ENCODE measurements around the gene CELA2B.
"Not testable (repeated sequence)": the region's sequence is repeated elsewhere in the genome, so short reads cannot be mapped to it uniquely, and the experiment has no call there.

The CELA2B gene

DNA sequence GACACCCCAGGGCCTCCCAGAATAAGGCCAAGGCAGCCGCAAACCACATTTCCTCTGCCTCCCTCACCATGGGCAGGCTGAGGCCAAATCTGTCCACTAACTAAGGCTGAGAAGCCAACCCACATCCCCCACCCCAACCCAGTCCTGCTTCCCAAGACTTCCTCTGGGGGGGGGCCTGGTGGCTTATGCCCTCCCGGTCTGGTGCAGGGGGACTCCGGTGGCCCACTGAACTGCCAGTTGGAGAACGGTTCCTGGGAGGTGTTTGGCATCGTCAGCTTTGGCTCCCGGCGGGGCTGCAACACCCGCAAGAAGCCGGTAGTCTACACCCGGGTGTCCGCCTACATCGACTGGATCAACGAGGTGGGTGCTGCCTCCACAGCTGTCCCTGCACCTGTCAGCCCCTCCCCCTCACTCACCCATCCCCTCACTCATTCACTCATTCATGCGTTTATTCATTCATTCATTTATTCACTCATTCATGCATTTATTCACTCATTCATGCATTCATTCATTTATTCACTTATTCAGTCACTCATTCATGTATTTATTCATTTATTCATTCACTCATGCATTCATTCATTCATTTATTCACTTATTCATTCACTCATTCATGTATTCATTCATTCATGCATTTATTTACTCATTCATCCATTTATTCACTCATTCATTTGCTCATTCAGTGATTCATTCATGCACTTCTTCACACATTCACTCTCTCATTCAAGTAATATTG is 30.3 kb upstream of the CELA2B start:
- no peak for DNase-seq

DNA sequence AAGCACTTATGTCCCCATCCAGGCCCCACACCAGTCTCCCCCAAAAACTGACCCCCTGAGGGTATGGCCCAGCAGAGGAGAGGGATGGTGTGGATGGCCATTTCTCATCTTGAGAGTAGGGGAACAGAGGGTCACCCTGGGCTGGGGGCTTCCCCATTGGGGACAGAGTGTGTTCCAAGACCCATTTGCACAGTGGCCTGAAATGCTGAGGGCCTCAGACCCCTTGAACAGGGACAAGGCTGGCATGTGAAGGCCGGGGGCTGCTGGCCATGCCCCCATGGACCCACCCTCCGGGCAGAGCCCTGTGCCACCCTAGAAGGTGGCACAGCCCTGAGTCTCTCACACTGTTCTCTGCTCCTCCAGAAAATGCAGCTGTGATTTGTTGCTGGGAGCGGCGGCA is 29.7 kb upstream of the CELA2B start:
- DNase-seq = no peak

DNA sequence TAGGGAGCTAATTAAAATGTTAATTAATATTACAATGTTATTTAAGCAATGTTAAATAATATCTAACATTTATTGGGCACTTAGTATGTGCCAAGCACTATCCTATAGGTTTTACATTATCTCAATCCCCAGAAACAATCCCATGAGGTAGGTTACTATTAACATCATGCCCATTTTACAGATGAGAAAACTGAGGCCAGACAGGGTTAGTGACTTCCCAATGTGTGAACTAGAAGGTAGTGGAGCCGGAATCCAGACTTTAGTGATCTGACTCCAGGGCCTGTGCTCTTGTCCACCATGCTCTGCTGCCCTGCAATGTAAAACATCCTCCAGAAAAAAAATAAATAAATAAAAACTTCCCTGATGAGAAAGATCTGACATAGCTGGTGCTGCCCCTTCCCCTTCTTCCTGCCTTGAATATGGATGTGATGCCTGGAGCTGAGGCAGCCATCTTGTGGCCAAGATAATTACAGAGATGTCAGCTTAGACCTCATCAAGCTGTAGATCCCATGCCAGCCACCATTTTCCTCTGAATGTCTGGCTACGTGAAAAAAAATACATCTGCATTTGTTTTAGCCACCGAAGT is 26.9 kb upstream of the CELA2B start:
- no peak for DNase-seq

DNA sequence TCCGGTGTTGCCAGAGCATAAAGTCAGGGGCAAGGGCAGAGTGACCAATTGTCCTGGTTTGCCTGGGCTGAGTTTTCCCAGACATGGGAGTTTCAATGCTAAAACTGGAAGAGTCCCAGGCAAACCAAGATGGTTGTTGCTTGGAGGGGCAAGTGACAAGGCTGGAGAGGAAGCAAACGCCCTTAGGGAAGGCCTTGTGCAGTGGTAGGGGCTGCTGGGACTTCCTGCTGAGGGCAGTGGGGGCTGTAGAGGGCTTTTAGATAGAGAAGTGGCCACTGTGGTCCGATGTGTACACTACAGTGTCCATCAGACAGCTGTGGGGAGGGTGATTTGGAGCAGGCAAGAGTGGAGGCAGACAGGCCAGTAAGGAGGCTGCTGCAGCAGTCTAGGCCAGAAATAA is 26.3 kb upstream of the CELA2B start:
- no peak for DNase-seq

DNA sequence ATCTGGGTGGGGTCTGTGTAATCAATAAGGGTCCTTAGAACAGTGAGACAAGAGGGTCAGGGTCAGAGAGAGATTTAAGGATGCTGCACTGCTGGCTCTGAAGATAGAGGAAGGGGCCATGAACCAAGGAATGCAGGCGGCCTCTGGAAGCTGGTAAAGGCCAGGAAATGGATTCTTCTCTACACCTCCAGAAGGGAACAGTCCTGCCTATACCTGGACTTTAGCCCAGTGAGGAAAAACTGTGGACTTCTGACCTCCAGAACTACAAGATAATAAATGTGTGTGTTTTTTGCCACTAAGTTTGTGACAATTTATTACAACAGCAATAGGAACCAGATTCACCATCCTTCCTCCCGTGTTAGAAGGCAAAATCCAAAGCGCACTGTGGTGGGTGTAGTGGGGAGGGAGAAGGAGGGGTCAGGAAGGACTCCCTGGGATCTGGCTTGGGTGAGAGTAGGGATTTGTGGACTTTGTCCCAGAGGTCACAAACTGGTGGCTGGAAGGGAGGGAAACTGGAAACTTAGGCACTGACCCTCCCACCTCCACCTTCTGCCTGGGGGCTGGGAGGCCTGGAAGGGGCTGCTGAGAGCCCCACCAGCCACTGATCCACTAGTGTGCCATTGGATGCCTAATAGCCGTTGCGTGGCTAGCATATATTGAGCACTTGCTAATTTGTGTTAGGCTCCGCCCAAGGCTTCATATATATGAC is 24.7 kb upstream of the CELA2B start:
- DNase-seq = no peak

DNA sequence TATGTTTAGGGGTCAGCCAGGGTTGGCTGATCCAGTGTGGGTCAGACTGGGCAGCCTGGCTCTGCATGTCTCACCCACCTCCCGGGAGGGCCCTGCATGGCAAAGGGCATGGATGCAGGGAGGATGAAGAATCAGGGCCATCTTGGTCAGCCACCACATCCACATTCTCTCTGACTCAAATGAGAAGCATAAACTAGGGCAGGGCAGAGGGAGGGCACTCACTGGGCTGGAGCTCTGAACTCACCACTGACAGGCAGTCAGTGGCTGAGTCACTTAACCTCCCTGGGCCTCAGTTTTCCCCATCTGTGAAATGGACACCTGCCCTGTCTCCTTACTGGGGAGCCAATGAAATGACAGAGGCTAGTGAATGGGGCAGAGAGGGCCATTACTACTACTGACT is 23.7 kb upstream of the CELA2B start:
- no peak for DNase-seq

DNA sequence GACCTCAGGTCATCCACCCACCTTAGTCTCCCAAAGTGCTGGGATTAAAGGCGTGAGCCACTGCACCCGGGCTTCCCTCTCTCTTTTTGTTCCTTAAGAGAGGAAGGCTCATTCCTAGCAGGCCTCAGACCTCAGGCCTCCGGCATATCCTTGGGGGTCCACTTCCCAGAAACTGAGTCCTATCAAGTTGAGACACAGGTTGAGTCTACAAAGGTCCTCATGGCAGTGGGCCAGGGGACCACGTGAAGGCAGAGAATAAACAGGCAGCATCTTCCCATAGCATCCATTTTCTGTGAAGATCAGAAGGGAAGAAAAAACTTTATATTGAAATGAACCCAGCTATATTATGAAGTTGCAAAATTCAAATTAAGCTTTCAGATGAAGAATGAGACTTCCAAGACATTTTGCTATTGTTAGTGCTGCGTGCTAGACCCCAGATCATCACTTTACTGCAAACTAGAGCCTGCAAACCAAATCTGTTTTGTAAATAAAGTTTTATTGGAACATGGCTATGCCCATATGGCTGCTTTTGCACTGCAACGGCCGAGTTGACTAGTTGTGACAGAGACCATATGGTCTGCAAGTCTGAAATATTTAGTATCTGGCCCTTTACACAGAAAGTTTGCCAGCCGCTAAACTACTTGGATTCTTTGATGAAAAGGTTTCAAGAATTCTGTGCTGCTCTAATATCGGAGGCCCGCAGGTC is 22.9 kb upstream of the CELA2B start:
- DNase-seq = no peak

DNA sequence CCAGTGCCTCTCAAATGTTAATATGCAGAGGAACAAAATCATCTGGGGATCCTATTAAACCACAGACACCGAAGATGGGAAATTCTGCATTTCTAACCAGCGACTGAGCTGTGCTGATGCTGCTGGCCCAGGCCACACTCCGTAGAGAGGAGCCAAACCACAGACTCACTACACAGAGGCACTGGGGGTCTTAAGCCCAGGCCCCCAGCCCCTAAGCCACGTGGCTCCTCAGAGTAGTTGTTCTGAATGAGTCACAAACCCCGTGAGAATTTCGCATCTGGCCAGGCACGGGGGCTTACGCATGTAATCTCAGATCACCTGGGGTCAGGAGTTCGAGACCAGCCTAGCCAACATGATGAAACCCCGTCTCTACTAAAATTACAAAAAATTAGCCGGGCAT is 22.2 kb upstream of the CELA2B start:
- no peak for DNase-seq

DNA sequence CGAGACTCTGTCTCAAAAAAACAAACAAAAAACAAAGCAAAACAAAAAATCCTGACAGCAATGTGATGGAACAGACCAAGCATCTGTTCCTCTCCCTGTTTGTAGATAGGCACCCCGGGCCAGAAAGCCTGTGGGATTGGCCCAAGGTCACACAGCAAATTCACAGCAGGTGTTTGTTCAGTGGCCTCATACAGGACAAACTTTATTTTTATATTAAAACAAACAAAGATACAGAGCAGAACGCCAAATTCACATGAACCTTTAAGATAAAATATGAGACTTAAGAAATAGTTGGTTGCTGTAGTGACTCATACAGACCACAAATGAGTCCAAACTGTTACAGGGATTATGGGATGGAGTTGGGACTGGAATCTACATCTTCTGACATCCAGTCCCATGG is 21.6 kb upstream of the CELA2B start:
- DNase-seq = no peak

DNA sequence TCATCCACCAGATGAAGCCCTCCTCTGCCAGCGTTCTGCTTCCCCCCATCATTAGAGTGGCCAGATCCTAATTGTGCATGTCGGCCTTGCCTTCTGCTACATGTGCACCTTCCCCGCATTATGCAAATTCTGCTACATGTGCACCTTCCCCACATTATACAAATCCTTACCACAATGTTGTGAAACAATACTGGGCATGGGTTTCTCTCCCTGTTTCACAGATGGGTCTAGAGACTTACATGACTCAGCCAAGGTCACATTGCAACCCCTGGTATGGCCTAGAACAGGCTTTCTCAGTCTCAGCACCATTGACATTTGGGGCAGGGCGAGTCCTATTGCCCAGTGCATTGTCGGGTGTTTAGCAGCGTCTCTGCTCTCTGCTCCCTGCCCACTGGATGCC is 20.4 kb upstream of the CELA2B start:
- no peak for DNase-seq

DNA sequence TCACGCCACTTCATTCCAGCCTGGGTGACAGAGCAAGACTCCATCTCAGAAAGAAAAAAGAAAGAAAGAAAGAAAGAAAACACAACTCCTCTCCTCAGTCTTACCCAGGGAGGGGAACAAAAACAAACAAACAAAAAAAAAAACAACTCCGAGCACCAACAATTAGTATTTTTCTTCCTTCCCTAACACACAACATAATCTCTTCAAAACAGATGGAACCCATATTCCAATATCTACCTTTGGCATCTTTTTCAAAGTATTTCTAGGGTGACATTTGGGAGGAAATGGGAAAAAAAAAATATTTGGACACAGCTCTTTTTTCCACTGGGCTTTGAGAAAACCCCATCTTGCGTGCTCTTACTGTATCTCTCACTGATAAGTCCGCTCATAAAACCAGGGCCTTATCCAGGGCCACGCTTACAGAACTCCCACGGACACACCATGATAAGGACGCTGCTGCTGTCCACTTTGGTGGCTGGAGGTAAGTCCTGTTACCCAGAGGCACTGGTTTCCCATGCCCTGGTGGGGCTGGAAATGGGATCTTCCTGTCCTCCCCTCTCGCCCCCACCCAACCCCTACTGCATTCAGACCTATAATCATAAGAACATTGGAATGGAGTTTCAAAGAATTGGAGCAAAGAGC is 19.5 kb upstream of the CELA2B start, which contains the start of gene CELA2A:
CELA2A (plus strand) TSS at position 420 of the 642 bp plus-strand sequence; CDS start at position 442, 22 bp downstream.
- no peak for DNase-seq

DNA sequence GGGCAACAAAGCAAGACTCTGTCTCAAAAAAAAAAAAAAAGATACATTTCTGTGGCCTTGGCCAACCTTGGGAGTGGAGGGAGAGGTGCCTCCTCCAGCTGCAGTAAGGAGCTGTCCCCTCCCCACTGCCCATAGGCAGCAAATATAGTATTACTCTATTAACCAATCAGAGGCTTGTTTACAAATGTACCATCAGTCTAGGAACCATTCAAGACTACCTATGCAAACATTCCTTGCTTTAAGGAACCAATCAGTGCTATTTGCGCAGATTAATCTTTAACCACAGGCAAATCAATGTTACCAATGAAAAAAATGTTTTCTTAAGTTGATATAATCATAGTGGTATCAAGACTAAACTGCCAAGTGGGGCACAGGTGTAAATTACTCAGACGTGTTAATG is 18.3 kb upstream of the CELA2B start:
- no peak for DNase-seq

DNA sequence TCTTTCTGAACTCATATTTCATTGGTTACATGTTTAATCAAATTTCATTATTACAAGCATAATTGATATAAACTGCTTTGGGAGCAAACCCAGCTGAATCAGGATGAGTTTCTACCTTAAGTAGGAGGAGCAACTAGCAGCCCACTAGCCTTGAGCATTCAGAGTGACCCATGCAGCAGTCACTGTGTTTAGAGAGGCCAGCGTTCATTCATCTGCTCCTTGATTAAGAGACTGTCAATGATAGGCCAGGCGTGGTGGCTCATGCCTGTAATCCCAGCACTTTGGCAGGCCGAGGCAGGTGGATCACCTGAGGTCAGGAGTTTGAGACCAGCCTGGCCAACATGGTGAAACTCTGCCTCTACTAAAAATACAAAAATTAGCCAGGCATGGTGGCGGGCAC is 17.5 kb upstream of the CELA2B start:
- not testable (repeated sequence) for DNase-seq

DNA sequence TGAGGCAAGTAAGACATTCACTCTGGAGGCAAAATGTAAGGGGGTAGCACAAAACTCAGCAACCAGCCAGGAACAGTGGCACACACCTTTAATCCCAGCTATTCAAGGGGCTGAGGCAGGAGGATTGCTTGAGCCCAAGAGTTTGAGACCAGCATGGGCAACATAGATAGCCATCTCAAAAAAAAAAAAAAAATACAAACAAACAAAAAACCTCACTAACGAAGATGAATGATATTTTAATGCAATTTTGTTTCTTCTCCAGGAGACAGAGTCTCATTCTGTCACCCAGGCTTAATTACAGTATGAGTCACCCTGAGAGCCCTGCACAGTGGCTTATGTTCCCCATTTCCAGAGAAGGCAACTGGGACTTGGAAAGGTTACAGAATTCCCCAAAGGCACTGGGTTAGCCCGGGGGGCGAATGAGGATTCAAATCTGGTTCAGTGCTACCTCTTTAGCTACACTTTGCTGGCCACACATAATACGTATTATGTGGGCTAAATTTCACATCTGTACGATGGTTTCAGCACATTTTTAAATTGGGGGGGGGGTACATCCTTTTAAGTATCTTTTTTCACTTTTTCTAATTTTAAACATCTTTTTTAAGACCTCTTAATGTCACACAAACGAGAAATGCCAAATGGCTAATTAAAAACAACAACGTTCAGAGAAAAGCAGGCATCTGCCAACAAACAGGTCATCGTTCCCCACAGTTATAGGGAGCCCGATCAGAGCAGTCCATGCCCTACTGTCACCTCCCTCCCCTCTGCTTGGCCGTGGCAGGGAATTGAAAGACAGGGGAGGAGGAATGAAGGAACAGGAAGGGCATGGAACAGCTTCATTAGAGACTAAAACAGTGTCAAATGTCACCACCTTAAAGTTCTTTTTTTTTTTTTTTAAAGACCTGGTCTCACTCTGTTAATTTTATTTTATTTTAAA is 15.9 kb upstream of the CELA2B start:
- no peak for DNase-seq

DNA sequence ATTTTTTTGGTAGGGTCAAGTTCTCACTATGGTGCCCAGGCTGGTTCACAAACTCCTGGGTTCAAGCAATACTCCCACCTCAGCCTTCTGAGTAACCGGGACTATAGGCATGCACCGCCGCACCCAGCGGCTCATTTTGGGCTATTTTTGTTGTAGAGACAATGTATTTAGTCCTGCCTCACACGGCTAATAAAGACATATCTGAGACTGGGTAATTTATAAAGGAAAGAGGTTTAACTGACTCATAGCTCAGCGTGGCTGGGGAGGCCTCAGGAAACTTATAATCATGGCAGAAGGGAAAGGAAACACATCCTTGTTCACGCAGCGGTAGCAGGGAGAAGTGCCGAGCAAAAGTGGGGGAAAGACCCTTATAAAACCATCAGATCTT is 15.2 kb upstream of the CELA2B start:
- no peak for DNase-seq

DNA sequence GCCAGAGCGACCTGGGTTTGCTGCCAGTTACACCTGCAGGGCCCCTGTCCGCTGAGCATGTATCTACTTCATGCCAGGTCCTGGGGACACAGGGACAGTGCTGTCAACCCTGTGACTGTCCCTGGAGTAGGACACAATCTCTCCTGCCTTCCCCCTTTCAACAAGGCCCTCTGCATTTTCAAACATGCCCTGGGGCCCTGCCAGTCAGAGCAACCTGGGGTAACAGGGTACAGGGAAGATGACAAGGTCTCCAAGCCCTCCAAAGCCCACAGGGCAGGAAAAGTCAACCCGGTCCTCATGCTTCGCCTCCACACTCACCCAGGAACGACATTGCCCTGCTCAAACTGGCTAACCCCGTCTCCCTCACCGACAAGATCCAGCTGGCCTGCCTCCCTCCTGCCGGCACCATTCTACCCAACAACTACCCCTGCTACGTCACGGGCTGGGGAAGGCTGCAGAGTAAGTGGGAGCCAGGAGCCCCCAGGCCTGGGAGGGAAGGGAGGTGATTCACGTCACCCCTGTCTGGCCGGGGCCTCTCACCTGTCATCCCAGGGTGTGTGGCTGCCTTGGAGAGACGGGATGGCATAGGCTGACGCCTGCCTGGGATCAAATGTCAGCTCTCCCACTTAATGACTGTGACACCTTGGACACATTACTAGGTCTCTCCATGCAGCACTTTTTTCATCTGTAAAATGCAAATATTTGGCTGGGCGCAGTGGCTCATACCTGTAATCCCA is 12.7 kb upstream of the CELA2B start:
- not testable (repeated sequence) for DNase-seq

DNA sequence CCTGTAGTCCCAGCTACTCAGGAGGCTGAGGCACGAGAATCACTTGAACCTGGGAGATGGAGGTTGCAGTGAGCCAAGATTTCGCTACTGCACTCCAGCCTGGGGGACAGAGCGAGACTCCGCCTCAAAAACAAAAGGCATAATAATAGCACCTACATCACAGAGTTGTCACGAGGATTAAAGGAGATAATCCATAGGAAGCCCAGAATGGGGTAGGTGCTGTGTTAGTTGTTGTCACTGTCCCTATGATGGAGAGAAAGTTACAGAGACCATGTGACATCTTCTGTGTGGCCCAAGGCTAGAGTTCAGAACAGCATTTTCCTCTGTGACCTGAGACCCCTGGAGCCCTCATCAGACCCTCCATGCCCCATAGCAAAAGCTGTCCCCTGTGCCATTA is 12.0 kb upstream of the CELA2B start:
- DNase-seq = not testable (repeated sequence)

DNA sequence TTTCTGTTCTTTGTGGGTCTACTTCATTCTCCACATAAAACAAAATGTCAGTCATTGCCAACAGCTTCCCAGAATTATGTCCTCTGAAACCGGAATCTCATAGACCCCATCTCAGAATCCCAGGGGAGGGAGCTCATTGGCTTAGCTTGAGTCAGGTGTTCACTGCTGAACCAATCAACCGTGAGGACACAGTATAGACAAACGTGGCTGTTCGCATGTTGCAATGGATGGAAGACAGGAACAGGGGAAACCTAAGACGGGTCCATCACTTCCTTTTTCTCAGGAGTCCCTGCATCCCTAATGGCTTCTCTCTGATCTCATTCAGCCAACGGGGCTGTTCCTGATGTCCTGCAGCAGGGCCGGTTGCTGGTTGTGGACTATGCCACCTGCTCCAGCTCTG is 10.2 kb upstream of the CELA2B start:
- DNase-seq = no peak

DNA sequence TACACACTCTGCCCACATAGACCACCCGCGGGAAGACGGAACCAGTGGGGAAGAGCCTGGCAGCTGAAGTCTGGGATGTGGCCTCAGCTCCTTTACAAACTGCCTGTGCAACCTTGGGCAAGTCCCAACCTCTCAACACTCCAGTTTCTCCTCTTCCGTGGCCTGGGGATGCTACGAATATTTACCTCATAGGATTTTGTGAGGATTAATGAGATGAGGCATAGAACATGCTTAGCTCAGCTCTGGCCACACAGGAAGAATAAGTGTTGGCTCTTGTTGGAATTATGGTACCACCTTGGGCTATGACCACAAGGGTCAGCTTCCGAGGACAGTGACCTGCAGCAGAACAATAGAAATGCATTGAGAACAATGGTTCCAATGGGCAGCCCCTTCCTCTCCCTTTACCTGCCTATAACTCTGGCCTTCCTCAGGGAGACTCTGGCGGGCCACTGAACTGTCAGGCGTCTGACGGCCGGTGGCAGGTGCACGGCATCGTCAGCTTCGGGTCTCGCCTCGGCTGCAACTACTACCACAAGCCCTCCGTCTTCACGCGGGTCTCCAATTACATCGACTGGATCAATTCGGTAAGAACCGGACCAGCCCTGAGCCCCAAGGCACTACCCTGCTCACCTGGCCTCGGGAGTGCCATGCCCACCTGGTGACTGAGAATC is 8.8 kb upstream of the CELA2B start:
- DNase-seq = not testable (repeated sequence)

DNA sequence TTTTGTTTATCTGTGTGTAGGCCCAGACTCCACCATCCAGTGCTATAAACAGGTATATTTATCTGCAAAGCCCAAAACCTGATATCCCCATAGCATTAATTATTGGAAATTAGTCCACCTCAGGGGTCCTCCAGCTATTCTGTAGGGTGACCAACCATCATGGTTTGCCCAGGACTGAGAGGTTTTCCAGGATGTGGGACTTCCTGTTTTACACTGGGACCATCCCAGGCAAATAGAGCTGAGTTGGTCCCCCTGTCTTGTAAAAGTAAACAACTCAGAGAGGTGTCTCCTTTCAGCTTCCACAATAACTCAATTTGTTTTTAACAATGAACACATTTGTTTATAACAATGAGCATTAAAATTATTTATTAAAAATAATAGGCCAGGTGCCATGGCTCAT is 7.8 kb upstream of the CELA2B start:
- DNase-seq = no peak

DNA sequence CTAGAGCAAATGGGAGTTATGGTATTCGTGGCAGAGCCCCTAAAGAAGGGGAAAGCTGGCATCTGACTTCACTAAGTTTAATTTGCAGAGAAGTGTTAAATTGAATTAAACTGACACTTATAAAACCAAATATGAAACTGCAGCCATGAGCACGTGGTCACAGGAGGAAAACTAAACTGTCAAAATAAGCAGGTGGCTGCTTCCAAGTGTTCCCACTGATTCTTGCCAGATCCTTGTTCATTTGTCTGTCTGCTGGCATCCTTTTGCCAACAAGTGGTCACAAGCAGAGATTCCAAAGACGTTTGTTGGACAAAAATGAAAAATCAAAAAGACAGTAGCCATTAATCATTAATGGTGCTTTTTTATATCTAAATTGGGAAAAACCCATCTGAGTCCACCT is 6.5 kb upstream of the CELA2B start:
- DNase-seq = no peak
